Hepatocyte (in vitro differentiated cells): ENCODE results near the gene CAPZA2. TPM values are rescaled to one million over a fixed set of nuclear protein-coding genes. Genes with fewer than 3 reads are reported as not detected.
"Not testable (repeated sequence)": the region's sequence is repeated elsewhere in the genome, so short reads cannot be mapped to it uniquely, and the experiment has no call there.

Experiments
- DNase-seq: peaks from one replicate; pipeline ENCODE4 v3.0.0-alpha.2; 2016; ENCODE audit warnings: low spot score
- H2AFZ ChIP-seq: fragments of 200-600 bp; sonication (generic); 2 replicates; pipeline ENCODE4 v1.6.0; 2016; ENCODE audit warnings: antibody characterized with exemption, mild to moderate bottlenecking
- H3K27ac ChIP-seq: fragments of 200-600 bp; sonication (generic); 2 replicates; pipeline ENCODE4 v1.5.1; 2016; ENCODE audit warnings: mild to moderate bottlenecking
- H3K27me3 ChIP-seq: fragments of 200-600 bp; sonication (generic); 2 replicates; pipeline ENCODE4 v1.6.1; 2016
- H3K36me3 ChIP-seq: fragments of 200-600 bp; sonication (generic); replicated peaks from 2 replicates; pipeline ENCODE4 v1.5.1; 2016; ENCODE audit warnings: low read depth; ENCODE audit not compliant: insufficient read depth
- H3K4me1 ChIP-seq: fragments of 200-600 bp; sonication (generic); 2 replicates; pipeline ENCODE4 v1.5.1; 2016; ENCODE audit warnings: mild to moderate bottlenecking, moderate library complexity; ENCODE audit not compliant: insufficient read depth
- H3K4me2 ChIP-seq: fragments of 200-600 bp; sonication (generic); 2 replicates; pipeline ENCODE4 v1.6.0; 2016
- H3K4me3 ChIP-seq: fragments of 200-600 bp; sonication (generic); 2 replicates; pipeline ENCODE4 v1.5.1; 2016; ENCODE audit warnings: mild to moderate bottlenecking
- H3K79me2 ChIP-seq: fragments of 200-600 bp; sonication (generic); 2 replicates; pipeline ENCODE4 v1.6.0; 2017; ENCODE audit warnings: mild to moderate bottlenecking
- H3K9me2 ChIP-seq: fragments of 200-600 bp; sonication (generic); replicated peaks from 2 replicates; pipeline ENCODE4 v1.6.0; 2017; ENCODE audit warnings: mild to moderate bottlenecking; ENCODE audit not compliant: insufficient read depth
- H3K9me3 ChIP-seq: fragments of 200-600 bp; sonication (generic); 2 replicates; pipeline ENCODE4 v1.5.1; 2016; ENCODE audit warnings: low read depth, mild to moderate bottlenecking
- H4K20me1 ChIP-seq: fragments of 200-600 bp; sonication (generic); 2 replicates; pipeline ENCODE4 v1.6.0; 2016; ENCODE audit warnings: mild to moderate bottlenecking; ENCODE audit not compliant: insufficient read depth, poor library complexity, severe bottlenecking
- CTCF ChIP-seq: fragments of 200-600 bp; sonication (generic); IDR thresholded peaks from 2 replicates; pipeline ENCODE4 v1.5.1; 2016; ENCODE audit warnings: antibody characterized with exemption, mild to moderate bottlenecking; ENCODE audit not compliant: poor library complexity
- EZH2 ChIP-seq: fragments of 200-600 bp; sonication (generic); IDR thresholded peaks from 2 replicates; pipeline ENCODE4 v1.6.1; 2016; ENCODE audit warnings: antibody characterized with exemption, mild to moderate bottlenecking, borderline replicate concordance
- EZH2phosphoT487 ChIP-seq: fragments of 200-600 bp; sonication (generic); IDR thresholded peaks from one replicate; pipeline ENCODE4 v1.6.1; 2018; ENCODE audit warnings: antibody characterized with exemption, mild to moderate bottlenecking, low read depth, moderate library complexity; ENCODE audit not compliant: unreplicated experiment, severe bottlenecking
- WGBS: methylation state at CpG from one replicate; pipeline ENCODE4 v1.1.6; 2016; ENCODE audit warnings: low lambda C conversion rate; ENCODE audit errors: missing lambda C conversion rate; 5-methylcytosine and 5-hydroxymethylcytosine counted together
- polyA plus RNA-seq: library from polyadenylated mRNA; unstranded; fragments of >200 nt; fragmentation: Nextera tagmentation; extraction: Ambion mirVana; gene quantifications from 2 replicates; pipeline ENCODE4 v1.2.1, GENCODE V29; 2016
- total RNA-seq: library from RNA; depleted of rRNA; stranded (reverse); fragments of >200 nt; gene quantifications from 2 replicates; pipeline ENCODE4 v1.2.3, GENCODE V29; 2014

CAPZA2 gene
- total and polyA plus RNA-seq, 2 experiments from 2014 or later, result 151 to 154 TPM

GRCh38 chr7:116820149-116820548 lies 42.2 kb upstream of the CAPZA2 start:
- 90% methylated on average over 3 of the region's 3 CpGs for WGBS
- Histone ChIP-seq H3K79me2 (no peaks in the 10 kb centered on the region), H3K36me3 (no peaks in the 10 kb centered on the region), H3K4me1 (no peaks in the 10 kb centered on the region), H3K9me2 (no peaks in the 10 kb centered on the region), H2AFZ (no peak overlapping the region), H3K4me2 (no peak overlapping the region), H3K27me3 (no peaks in the 10 kb centered on the region), H3K27ac (no peak overlapping the region), H4K20me1 (no peaks in the 10 kb centered on the region), H3K9me3 (no peaks in the 10 kb centered on the region), H3K4me3 (no peak overlapping the region)
- no peak for DNase-seq
- no peak for TF ChIP-seq CTCF
- no peak for TF ChIP-seq EZH2
- no peak for TF ChIP-seq EZH2phosphoT487

- H3K9me3 ChIP-seq, H3K4me3 ChIP-seq, H3K9me2 ChIP-seq, H3K79me2 ChIP-seq, H3K36me3 ChIP-seq, H3K27me3 ChIP-seq, DNase-seq, H2AFZ ChIP-seq, H4K20me1 ChIP-seq, H3K27ac ChIP-seq, H3K4me2 ChIP-seq, H3K4me1 ChIP-seq: not testable (repeated sequence)
- WGBS, result 98% methylated on average over 4 of the region's 4 CpGs
Measured at GRCh38 chr7:116821647-116822046, 40.7 kb upstream of the CAPZA2 start.

GRCh38 chr7:116824449-116824848 lies 37.9 kb upstream of the CAPZA2 start:
- DNase-seq, result no peak
- TF ChIP-seq EZH2phosphoT487, result no peak
- no peak overlapping the region for H2AFZ ChIP-seq
- H3K27ac ChIP-seq, result no peak overlapping the region
- no peaks in the 10 kb centered on the region for H3K9me3 ChIP-seq
- H3K36me3 ChIP-seq, result no peaks in the 10 kb centered on the region
- H3K4me2 ChIP-seq, result no peak overlapping the region
- no peaks in the 10 kb centered on the region for H4K20me1 ChIP-seq
- no peaks in the 10 kb centered on the region for H3K4me1 ChIP-seq
- no peaks in the 10 kb centered on the region for H3K9me2 ChIP-seq
- no peak overlapping the region for H3K4me3 ChIP-seq
- no peaks in the 10 kb centered on the region for H3K27me3 ChIP-seq
- no peaks in the 10 kb centered on the region for H3K79me2 ChIP-seq

- Histone ChIP-seq H3K9me3 (no peaks in the 10 kb centered on the region), H3K4me1 (no peaks in the 10 kb centered on the region), H2AFZ (no peak overlapping the region), H3K4me2 (no peak overlapping the region), H3K27ac (no peak overlapping the region), H3K9me2 (no peaks in the 10 kb centered on the region), H3K79me2 (no peaks in the 10 kb centered on the region), H3K27me3 (no peaks in the 10 kb centered on the region), H4K20me1 (no peaks in the 10 kb centered on the region), H3K36me3 (no peaks in the 10 kb centered on the region), H3K4me3 (no peak overlapping the region)
- TF ChIP-seq CTCF (no peak), EZH2 (no peak), EZH2phosphoT487 (no peak)
- no peak for DNase-seq
- whole genome bisulfite sequencing, result 91% methylated on average over 4 of the region's 4 CpGs
Measured at GRCh38 chr7:116828281-116828680, 34.1 kb upstream of the CAPZA2 start.

GRCh38 chr7:116829041-116829440 lies 33.3 kb upstream of the CAPZA2 start:
- H3K4me3 ChIP-seq, result no peak overlapping the region
- no peak for DNase-seq
- no peak overlapping the region for H2AFZ ChIP-seq
- H3K36me3 ChIP-seq, result no peaks in the 10 kb centered on the region
- no peaks in the 10 kb centered on the region for H3K27me3 ChIP-seq
- no peaks in the 10 kb centered on the region for H3K79me2 ChIP-seq
- no peak overlapping the region for H3K27ac ChIP-seq
- H4K20me1 ChIP-seq, result no peaks in the 10 kb centered on the region
- no peaks in the 10 kb centered on the region for H3K9me3 ChIP-seq
- no peaks in the 10 kb centered on the region for H3K4me1 ChIP-seq
- no peaks in the 10 kb centered on the region for H3K9me2 ChIP-seq
- no peak overlapping the region for H3K4me2 ChIP-seq
- TF ChIP-seq CTCF (no peak), EZH2phosphoT487 (no peak), EZH2 (no peak)
- WGBS, result 77% methylated on average over 3 of the region's 3 CpGs
